Measurements from ENCODE around the gene CTAG1A. TPM values are rescaled to one million over a fixed set of nuclear protein-coding genes. Genes with fewer than 3 reads are reported as not detected.
"Not testable (repeated sequence)": the region's sequence is repeated elsewhere in the genome, so short reads cannot be mapped to it uniquely, and the experiment has no call there.

CTAG1A gene
- total RNA-seq, 2 donors from 2014 or later = not detected

GRCh38 chrX:154607370-154607769 is 22.4 kb downstream of the CTAG1A start:
- H3K4me3 ChIP-seq = no peak overlapping the region
- TF ChIP-seq, protein P1, sequence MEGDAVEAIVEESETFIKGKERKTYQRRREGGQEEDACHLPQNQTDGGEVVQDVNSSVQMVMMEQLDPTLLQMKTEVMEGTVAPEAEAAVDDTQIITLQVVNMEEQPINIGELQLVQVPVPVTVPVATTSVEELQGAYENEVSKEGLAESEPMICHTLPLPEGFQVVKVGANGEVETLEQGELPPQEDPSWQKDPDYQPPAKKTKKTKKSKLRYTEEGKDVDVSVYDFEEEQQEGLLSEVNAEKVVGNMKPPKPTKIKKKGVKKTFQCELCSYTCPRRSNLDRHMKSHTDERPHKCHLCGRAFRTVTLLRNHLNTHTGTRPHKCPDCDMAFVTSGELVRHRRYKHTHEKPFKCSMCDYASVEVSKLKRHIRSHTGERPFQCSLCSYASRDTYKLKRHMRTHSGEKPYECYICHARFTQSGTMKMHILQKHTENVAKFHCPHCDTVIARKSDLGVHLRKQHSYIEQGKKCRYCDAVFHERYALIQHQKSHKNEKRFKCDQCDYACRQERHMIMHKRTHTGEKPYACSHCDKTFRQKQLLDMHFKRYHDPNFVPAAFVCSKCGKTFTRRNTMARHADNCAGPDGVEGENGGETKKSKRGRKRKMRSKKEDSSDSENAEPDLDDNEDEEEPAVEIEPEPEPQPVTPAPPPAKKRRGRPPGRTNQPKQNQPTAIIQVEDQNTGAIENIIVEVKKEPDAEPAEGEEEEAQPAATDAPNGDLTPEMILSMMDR (IDR thresholded peaks at IDR 0.05) = no peak
- ATAC-seq (ENCODE audit: insufficient number of reproducible peaks, low FRiP score, low read depth) (no peak), DNase-seq (ENCODE audit: low spot score) (no peak)
- no peaks in the 10 kb centered on the region for H3K9me3 ChIP-seq
- H3K36me3 ChIP-seq = no peaks in the 10 kb centered on the region
- H3K27me3 ChIP-seq (replicated peaks; ENCODE audit: insufficient read depth) = no peaks in the 10 kb centered on the region
- H3K4me1 ChIP-seq (ENCODE audit: control insufficient read depth in 1 of 2, low read depth in 2 of 2) = peaks cover 0 to 11% of the 10 kb centered on the region in 2 donors
- H3K27ac ChIP-seq = no peak overlapping the region

- H3K27ac ChIP-seq; DNase-seq (ENCODE audit: low spot score); H3K27me3 ChIP-seq (replicated peaks; ENCODE audit: insufficient read depth); ATAC-seq (ENCODE audit: insufficient number of reproducible peaks, low FRiP score, low read depth); H3K9me3 ChIP-seq; H3K4me3 ChIP-seq; H3K36me3 ChIP-seq: not testable (repeated sequence)
- peaks cover 0 to 11% of the 10 kb centered on the region in 2 donors for H3K4me1 ChIP-seq (ENCODE audit: control insufficient read depth in 1 of 2, low read depth in 2 of 2)
These were observed 23.0 kb downstream of the CTAG1A start for GRCh38 chrX:154607976-154608375.

DNA sequence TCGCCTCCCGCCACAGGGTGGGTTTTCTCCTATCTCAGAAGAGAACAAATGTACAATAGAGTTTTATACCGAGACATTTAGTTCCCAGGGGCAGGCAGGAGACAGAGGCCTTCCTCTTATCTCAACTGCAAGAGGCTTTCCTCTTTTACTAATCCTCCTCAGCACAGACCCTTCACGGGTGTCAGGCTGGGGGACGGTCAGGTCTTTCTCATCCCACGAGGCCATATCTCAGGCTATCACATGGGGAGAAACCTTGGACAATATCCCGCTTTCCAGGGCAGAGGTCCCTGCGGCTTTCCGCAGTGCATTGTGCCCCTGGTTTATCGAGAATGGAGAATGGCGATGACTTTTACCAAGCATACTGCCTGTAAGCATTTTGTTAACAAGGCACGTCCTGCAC is 23.9 kb downstream of the CTAG1A start:
- not testable (repeated sequence) for H3K27ac ChIP-seq; DNase-seq (ENCODE audit: low spot score); H3K4me3 ChIP-seq; H3K27me3 ChIP-seq (replicated peaks; ENCODE audit: insufficient read depth); H3K9me3 ChIP-seq; ATAC-seq (ENCODE audit: insufficient number of reproducible peaks, low FRiP score, low read depth); H3K4me1 ChIP-seq (ENCODE audit: control insufficient read depth in 1 of 2, low read depth in 2 of 2); H3K36me3 ChIP-seq

DNA sequence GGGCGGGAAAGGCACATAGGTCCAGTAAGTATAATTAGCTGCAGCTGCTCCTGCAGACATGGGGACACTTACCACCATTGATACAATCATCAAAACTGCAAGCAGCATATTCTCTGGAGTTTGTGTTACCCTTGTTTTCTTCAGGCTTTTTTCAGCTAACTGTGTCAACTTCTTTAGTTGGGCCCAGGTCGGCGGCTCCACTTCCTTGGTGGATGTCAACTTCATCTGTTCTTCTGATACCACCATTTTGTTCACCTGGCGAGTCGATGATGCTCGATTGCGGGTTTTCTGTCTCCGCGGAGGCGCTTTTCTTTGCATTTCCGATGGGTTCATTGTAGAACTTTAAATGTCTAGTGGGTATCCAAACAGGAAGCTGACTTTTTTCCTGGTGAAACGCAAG is 26.2 kb downstream of the CTAG1A start:
- H3K27me3 ChIP-seq (replicated peaks; ENCODE audit: insufficient read depth); H3K4me3 ChIP-seq; DNase-seq (ENCODE audit: low spot score); H3K4me1 ChIP-seq (ENCODE audit: control insufficient read depth in 1 of 2, low read depth in 2 of 2); H3K9me3 ChIP-seq; H3K36me3 ChIP-seq; ATAC-seq (ENCODE audit: insufficient number of reproducible peaks, low FRiP score, low read depth); H3K27ac ChIP-seq: not testable (repeated sequence)

- not testable (repeated sequence) for DNase-seq (ENCODE audit: low spot score); ATAC-seq (ENCODE audit: insufficient number of reproducible peaks, low FRiP score, low read depth); H3K36me3 ChIP-seq; H3K4me1 ChIP-seq (ENCODE audit: control insufficient read depth in 1 of 2, low read depth in 2 of 2); H3K27me3 ChIP-seq (replicated peaks; ENCODE audit: insufficient read depth); H3K4me3 ChIP-seq; H3K27ac ChIP-seq; H3K9me3 ChIP-seq
These were observed 28.7 kb downstream of the CTAG1A start for GRCh38 chrX:154613586-154613985.

- not testable (repeated sequence) for H3K4me1 ChIP-seq (ENCODE audit: control insufficient read depth in 1 of 2, low read depth in 2 of 2); H3K4me3 ChIP-seq; DNase-seq (ENCODE audit: low spot score); H3K27me3 ChIP-seq (replicated peaks; ENCODE audit: insufficient read depth); H3K27ac ChIP-seq; H3K36me3 ChIP-seq; ATAC-seq (ENCODE audit: insufficient number of reproducible peaks, low FRiP score, low read depth); H3K9me3 ChIP-seq
These were observed 34.2 kb downstream of the CTAG1A start, which contains the start of gene CTAG1B for GRCh38 chrX:154619182-154619581. TSS of gene CTAG1B (minus strand) at chrX:154619282. CDS start at chrX:154619218, 64 bp downstream.

DNA sequence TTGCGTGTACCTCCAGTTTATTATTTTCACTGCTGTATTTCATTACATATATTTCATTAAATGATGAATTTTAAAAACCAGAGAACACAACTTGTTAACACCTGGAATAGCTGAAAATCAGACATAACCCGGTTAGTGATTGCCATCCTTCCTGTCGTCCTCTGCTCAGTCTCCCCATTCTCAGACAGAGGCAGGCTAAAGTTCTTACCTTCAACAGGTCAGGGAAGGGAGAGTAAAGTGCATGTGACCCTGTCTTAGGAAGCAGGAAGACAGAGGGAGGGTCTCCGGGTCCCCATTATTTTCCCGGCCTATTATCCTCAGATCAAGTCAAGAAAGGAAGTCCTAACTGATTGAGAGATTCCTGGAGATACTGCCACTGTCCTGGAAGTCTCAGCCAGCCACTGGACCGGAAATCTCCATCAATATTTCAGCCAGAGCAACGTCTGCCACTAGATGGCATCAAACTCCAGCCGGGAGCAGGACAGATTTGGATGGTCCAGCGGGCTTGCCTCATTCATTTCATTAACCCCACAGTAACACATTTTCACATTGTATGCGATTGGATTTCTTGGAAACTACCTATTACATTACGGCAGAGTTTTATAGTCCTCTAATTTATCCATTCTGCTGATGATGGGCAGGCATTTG is 36.0 kb downstream of the CTAG1A start:
- not testable (repeated sequence) for H3K27me3 ChIP-seq (replicated peaks; ENCODE audit: insufficient read depth); ATAC-seq (ENCODE audit: insufficient number of reproducible peaks, low FRiP score, low read depth); DNase-seq (ENCODE audit: low spot score); H3K36me3 ChIP-seq; H3K27ac ChIP-seq; H3K4me3 ChIP-seq; H3K4me1 ChIP-seq (ENCODE audit: control insufficient read depth in 1 of 2, low read depth in 2 of 2); H3K9me3 ChIP-seq

DNA sequence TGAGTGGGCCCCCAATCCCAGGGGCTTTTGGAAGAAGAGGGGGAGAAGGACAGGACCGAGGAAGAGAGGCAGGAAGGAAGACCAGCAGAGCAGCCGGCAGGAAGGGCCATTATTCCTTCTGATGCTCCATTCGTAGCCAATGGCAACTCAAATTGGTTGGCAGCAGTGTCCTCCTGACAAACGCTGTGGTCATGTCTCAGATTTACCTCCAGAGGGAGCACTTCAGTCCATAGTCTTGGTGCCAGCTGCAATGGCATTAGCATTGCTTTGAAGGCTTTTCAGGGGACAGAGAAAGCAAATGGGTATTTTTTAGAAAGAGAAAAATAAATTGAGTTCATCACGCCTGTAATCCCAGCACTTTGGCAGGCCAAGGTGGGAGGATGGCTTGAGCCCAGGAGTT is 44.0 kb downstream of the CTAG1A start:
- H3K27me3 ChIP-seq (replicated peaks; ENCODE audit: insufficient read depth); DNase-seq (ENCODE audit: low spot score); ATAC-seq (ENCODE audit: insufficient number of reproducible peaks, low FRiP score, low read depth); H3K4me1 ChIP-seq (ENCODE audit: control insufficient read depth in 1 of 2, low read depth in 2 of 2); H3K27ac ChIP-seq; H3K9me3 ChIP-seq; H3K4me3 ChIP-seq; H3K36me3 ChIP-seq: not testable (repeated sequence)

DNA sequence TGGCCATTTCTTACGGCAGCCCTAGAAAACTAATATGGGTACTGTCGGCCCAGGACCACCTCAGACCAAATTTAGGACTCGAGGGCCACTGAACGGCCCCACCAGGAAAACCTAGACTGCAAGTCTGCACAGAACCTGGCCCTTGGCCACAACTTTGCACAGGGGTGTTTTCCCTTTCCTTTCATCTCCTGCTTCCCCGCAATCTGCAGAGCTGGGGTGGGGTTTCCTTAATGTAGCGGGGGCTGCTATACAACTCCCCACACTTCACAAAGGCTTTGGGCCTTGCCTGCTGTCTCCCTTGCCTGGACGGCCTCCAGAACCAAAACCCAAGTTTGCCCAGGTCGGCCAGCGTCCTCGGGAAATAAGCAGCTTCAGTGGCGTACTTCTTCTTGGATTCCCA is 46.0 kb downstream of the CTAG1A start:
- H3K27ac ChIP-seq; DNase-seq (ENCODE audit: low spot score); H3K4me3 ChIP-seq; H3K27me3 ChIP-seq (replicated peaks; ENCODE audit: insufficient read depth); ATAC-seq (ENCODE audit: insufficient number of reproducible peaks, low FRiP score, low read depth); H3K4me1 ChIP-seq (ENCODE audit: control insufficient read depth in 1 of 2, low read depth in 2 of 2); H3K36me3 ChIP-seq; H3K9me3 ChIP-seq: not testable (repeated sequence)

DNA sequence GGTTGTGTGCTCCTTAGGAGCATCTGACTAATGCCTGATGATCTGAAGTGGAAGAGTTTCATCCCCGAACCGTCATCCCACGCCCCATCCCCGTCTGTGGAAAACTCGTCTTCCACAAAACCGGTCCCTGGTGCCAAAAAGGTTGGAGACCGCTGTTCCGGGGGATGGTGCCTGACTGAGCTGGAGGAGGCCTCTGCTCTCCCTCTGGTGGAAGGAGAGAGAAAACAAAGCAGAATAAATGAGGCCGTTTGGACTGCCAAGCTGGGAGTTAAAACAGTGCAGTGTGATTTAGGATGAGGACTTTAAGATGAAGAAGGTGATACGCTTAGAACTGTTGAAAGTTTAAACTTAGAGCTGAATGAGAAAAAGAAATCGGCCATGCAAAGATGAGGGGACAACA is 48.7 kb downstream of the CTAG1A start:
- H3K4me3 ChIP-seq; H3K9me3 ChIP-seq; H3K27ac ChIP-seq; H3K4me1 ChIP-seq (ENCODE audit: control insufficient read depth in 1 of 2, low read depth in 2 of 2); DNase-seq (ENCODE audit: low spot score); H3K27me3 ChIP-seq (replicated peaks; ENCODE audit: insufficient read depth); ATAC-seq (ENCODE audit: insufficient number of reproducible peaks, low FRiP score, low read depth); H3K36me3 ChIP-seq: not testable (repeated sequence)
